ENCODE measurements around the gene TTC9C.

TTC9C gene

GRCh38 chr11:62724171-62724570 is 4.1 kb upstream of the TTC9C start:
- Histone ChIP-seq H4K20me1 (ENCODE audit: low read depth, low read length) (peaks cover 22% of the 10 kb centered on the region), H3F3A (ENCODE audit: insufficient read depth) (peaks cover 16% of the 10 kb centered on the region), H3K9me2 (replicated peaks; ENCODE audit: insufficient read depth, low read length) (no peaks in the 10 kb centered on the region), H3K27ac (ENCODE audit: low read depth, low read length) (no peak overlapping the region), H3K4me2 (ENCODE audit: low read depth, low read length, poor library complexity, severe bottlenecking) (peak overlapping the region; percentile 79), H3K9me3 (ENCODE audit: insufficient read depth, low read length) (no peaks in the 10 kb centered on the region), H3K9ac (ENCODE audit: low read length) (peak overlapping the region; percentile 82), H3K27me3 (ENCODE audit: low read length) (no peaks in the 10 kb centered on the region), H3K4me3 (ENCODE audit: insufficient read depth, low read length, poor library complexity, severe bottlenecking) (peak overlapping the region; percentile 77), H3K79me2 (ENCODE audit: insufficient read depth, low read length) (peaks cover 64% of the 10 kb centered on the region), H2AFZ (ENCODE audit: low read depth, low read length, severe bottlenecking) (no peak overlapping the region), H3K36me3 (ENCODE audit: low read length) (peaks cover 49% of the 10 kb centered on the region)
- TF ChIP-seq, protein P1, sequence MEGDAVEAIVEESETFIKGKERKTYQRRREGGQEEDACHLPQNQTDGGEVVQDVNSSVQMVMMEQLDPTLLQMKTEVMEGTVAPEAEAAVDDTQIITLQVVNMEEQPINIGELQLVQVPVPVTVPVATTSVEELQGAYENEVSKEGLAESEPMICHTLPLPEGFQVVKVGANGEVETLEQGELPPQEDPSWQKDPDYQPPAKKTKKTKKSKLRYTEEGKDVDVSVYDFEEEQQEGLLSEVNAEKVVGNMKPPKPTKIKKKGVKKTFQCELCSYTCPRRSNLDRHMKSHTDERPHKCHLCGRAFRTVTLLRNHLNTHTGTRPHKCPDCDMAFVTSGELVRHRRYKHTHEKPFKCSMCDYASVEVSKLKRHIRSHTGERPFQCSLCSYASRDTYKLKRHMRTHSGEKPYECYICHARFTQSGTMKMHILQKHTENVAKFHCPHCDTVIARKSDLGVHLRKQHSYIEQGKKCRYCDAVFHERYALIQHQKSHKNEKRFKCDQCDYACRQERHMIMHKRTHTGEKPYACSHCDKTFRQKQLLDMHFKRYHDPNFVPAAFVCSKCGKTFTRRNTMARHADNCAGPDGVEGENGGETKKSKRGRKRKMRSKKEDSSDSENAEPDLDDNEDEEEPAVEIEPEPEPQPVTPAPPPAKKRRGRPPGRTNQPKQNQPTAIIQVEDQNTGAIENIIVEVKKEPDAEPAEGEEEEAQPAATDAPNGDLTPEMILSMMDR (IDR thresholded peaks at IDR 0.05; ENCODE audit: insufficient read depth, low read length, poor library complexity, severe bottlenecking): no peak
- no peak for TF ChIP-seq EZH2phosphoT487 (conservative IDR thresholded peaks at IDR 0.05; ENCODE audit: low read length)

- no peak overlapping the region for H2AFZ ChIP-seq (ENCODE audit: low read depth, low read length, severe bottlenecking)
- H3K9me2 ChIP-seq (replicated peaks; ENCODE audit: insufficient read depth, low read length): no peaks in the 10 kb centered on the region
- H3K4me3 ChIP-seq (ENCODE audit: insufficient read depth, low read length, poor library complexity, severe bottlenecking): peak overlapping the region; percentile 77
- peaks cover 16% of the 10 kb centered on the region for H3F3A ChIP-seq (ENCODE audit: insufficient read depth)
- peak overlapping the region; percentile 94; the same call in 1 of the 2 replicates for H3K27ac ChIP-seq (ENCODE audit: low read depth, low read length)
- peaks cover 22% of the 10 kb centered on the region for H4K20me1 ChIP-seq (ENCODE audit: low read depth, low read length)
- no peaks in the 10 kb centered on the region for H3K27me3 ChIP-seq (ENCODE audit: low read length)
- no peak for TF ChIP-seq EZH2phosphoT487 (conservative IDR thresholded peaks at IDR 0.05; ENCODE audit: low read length)
- TF ChIP-seq, protein P1 (IDR thresholded peaks at IDR 0.05; ENCODE audit: insufficient read depth, low read length, poor library complexity, severe bottlenecking): no peak
- peak overlapping the region; percentile 79 for H3K4me2 ChIP-seq (ENCODE audit: low read depth, low read length, poor library complexity, severe bottlenecking)
- H3K9ac ChIP-seq (ENCODE audit: low read length): peak overlapping the region; percentile 82
- H3K36me3 ChIP-seq (ENCODE audit: low read length): peaks cover 41% of the 10 kb centered on the region
- no peaks in the 10 kb centered on the region for H3K9me3 ChIP-seq (ENCODE audit: insufficient read depth, low read length)
- peaks cover 76% of the 10 kb centered on the region for H3K79me2 ChIP-seq (ENCODE audit: insufficient read depth, low read length)
Observed at GRCh38 chr11:62725646-62726045, 2.6 kb upstream of the TTC9C start.

DNA sequence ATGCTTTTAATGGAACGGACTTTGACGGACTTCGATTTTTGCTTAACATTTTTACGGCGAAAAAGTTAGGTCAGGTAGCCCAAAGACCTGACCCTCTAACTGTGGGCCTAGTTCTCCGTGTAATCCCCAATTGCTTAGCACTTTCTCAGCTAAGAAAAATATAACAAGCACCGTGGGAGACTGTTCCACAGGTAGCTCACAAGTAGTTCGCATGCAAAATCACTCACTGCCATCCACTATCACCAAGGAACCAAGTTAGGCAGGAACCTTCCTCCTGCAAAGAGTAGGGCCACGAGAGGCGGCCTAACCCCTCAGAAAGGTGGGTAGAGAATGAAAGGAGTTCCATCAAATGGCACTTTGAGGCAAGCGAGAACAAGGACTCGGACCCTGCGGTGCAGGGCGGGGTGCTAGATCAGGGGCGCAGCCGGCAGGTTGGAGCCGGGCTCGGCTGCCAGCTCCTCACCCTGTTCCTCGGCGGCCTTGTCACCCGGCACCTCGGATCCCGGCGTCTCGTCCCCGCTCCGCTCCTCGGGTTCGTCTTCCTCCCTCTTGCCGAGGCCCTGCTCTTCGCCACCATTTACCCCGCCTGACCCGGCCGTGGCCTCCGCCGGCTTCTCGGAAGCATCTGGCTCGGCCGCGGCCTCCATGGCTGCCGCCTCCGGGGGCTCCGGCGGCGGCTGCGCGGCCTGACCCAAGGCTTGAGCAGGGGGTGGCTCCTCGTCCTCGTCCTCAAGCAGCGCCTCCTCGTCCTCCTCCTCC is 2.0 kb upstream of the TTC9C start:
- TF ChIP-seq, protein P1 (IDR thresholded peaks at IDR 0.05; ENCODE audit: insufficient read depth, low read length, poor library complexity, severe bottlenecking): no peak
- TF ChIP-seq EZH2phosphoT487 (conservative IDR thresholded peaks at IDR 0.05; ENCODE audit: low read length): no peak
- H3K36me3 ChIP-seq (ENCODE audit: low read length): peaks cover 36% of the 10 kb centered on the region
- peak overlapping the region; percentile 77 for H3K4me3 ChIP-seq (ENCODE audit: insufficient read depth, low read length, poor library complexity, severe bottlenecking)
- peak overlapping the region; percentile 79 for H3K4me2 ChIP-seq (ENCODE audit: low read depth, low read length, poor library complexity, severe bottlenecking)
- H3F3A ChIP-seq (ENCODE audit: insufficient read depth): peaks cover 16% of the 10 kb centered on the region
- peak overlapping the region; percentile 82 for H3K9ac ChIP-seq (ENCODE audit: low read length)
- H3K27me3 ChIP-seq (ENCODE audit: low read length): no peaks in the 10 kb centered on the region
- no peak overlapping the region for H2AFZ ChIP-seq (ENCODE audit: low read depth, low read length, severe bottlenecking)
- H4K20me1 ChIP-seq (ENCODE audit: low read depth, low read length): peaks cover 22% of the 10 kb centered on the region
- peak overlapping the region; percentile 94 for H3K27ac ChIP-seq (ENCODE audit: low read depth, low read length)
- H3K9me2 ChIP-seq (replicated peaks; ENCODE audit: insufficient read depth, low read length): no peaks in the 10 kb centered on the region
- peaks cover 75% of the 10 kb centered on the region for H3K79me2 ChIP-seq (ENCODE audit: insufficient read depth, low read length)
- H3K9me3 ChIP-seq (ENCODE audit: insufficient read depth, low read length): no peaks in the 10 kb centered on the region
